Left ventricle myocardium inferior (tissue), 1 donor: ENCODE results near the gene PACSIN2. TPM values are rescaled to one million over a fixed set of nuclear protein-coding genes. Genes with fewer than 3 reads are reported as not detected.
"Not testable (repeated sequence)": the region's sequence is repeated elsewhere in the genome, so short reads cannot be mapped to it uniquely, and the experiment has no call there.

Experiments
- DNase-seq: peaks from one replicate; pipeline ENCODE4 v3.0.0-alpha.2; 2020
- H3K27ac ChIP-seq: fragments of 200-600 bp; replicated peaks from 2 replicates; pipeline ENCODE4 v1.8.0; 2021
- H3K27me3 ChIP-seq: fragments of 200-600 bp; 2 replicates; pipeline ENCODE4 v1.8.0; 2021; ENCODE audit warnings: low read depth
- H3K36me3 ChIP-seq: fragments of 200-600 bp; 2 replicates; pipeline ENCODE4 v1.8.0; 2021
- H3K4me1 ChIP-seq: fragments of 200-600 bp; 2 replicates; pipeline ENCODE4 v1.8.0; 2021
- H3K4me3 ChIP-seq: fragments of 200-600 bp; 2 replicates; pipeline ENCODE4 v1.8.0; 2021; ENCODE audit warnings: mild to moderate bottlenecking, moderate library complexity
- H3K9me3 ChIP-seq: fragments of 200-600 bp; replicated peaks from 2 replicates; pipeline ENCODE4 v1.8.0; 2021
- CTCF ChIP-seq: fragments of 200-600 bp; IDR thresholded peaks from 2 replicates; pipeline ENCODE4 v1.8.0; 2021; ENCODE audit warnings: antibody characterized with exemption, mild to moderate bottlenecking, borderline replicate concordance
- intact Hi-C: fragments of 100-400 bp; cut with micrococcal nuclease; formaldehyde crosslinking; loops from one replicate; pipeline ENCODE4 v1.11.0; 2022
- total RNA-seq: library from RNA; stranded (reverse); fragmentation: NEBNext Ultra II Directional; extraction: Animal tissue kit (Norgen Biotek cat#: 25700); gene quantifications from one replicate; pipeline ENCODE4 v1.2.1, GENCODE V29; 2021
- donor health status: DM: no; HTN: yes; CAD: no; lungs with severe emphysema.

Gene PACSIN2
- total RNA-seq, 1 donor from 2014 or later, result 64.8 TPM

DNA sequence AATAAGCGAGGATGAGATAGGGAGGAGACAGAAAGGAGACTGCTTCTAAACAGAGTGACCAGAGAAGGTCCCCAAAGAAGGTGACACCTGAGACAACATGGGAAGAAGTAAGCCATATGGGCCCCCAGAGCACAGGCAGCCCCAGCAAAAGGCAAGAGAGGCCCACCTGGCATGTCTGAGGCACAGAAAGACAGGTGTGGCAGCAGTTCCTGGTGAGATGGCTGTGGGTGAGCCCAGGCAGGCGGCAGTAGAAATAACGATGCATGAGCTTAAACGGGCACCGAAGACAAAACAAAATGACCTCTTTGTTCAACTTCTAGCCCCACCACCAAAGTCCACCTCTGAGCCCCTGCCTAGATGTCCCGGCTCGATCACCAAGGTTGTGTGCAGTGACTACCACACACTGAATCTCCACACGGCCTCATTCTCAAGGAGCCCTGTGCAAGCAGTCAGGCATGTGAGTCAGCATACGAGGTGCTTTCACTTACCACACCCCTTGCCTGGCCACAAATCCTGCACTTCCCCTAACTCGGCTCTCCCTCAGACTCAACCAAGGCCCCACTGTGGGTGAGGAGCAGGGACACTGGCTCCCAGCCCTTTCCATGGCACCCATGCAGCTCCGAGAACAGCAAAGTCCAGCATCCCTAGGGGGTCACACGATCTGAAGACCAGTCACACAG lies 77.6 kb downstream of the PACSIN2 start:
- Histone ChIP-seq H3K36me3 (no peaks in the 10 kb centered on the region), H3K4me3 (no peak overlapping the region), H3K27ac (peak overlapping the region; percentile 95), H3K9me3 (no peaks in the 10 kb centered on the region), H3K27me3 (no peaks in the 10 kb centered on the region), H3K4me1 (peaks cover 91% of the 10 kb centered on the region)
- intact Hi-C loops, result no loop called here
- DNase-seq, result no peak
- no peak for TF ChIP-seq CTCF

GRCh38 chr22:42936680-42937079 lies 78.3 kb downstream of the PACSIN2 start:
- DNase-seq, H3K27me3 ChIP-seq, H3K36me3 ChIP-seq, H3K9me3 ChIP-seq, intact Hi-C loops, H3K4me3 ChIP-seq: not testable (repeated sequence)
- Histone ChIP-seq H3K27ac (peak overlapping the region; percentile 95), H3K4me1 (peaks cover 93% of the 10 kb centered on the region)

DNA sequence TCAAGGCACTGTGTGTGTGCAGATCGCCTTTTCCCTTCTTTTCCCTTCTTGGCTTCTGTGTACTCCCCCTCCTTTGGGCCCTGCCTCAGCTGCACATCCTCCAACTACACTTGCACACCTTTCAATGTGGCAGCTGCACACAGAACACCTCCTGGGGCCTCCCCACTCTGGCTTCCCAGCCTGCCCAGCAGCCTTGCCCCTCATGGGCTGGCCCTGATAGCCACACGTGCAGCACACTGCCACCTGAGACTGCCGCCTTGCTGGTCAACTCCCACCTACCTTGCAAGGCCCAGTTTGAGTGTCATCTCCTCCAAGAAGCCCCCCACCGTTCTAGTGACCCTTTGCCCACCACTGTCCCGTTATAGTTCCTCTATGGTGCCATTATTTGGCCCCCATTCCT lies 80.6 kb downstream of the PACSIN2 start:
- DNase-seq, result no peak
- peaks cover 100% of the 10 kb centered on the region for H3K4me1 ChIP-seq
- no peaks in the 10 kb centered on the region for H3K27me3 ChIP-seq
- TF ChIP-seq CTCF, result no peak
- H3K4me3 ChIP-seq, result peak overlapping the region; percentile 41
- H3K27ac ChIP-seq, result peak overlapping the region; percentile 95
- intact Hi-C loops, result no loop called here
- H3K9me3 ChIP-seq, result no peaks in the 10 kb centered on the region
- H3K36me3 ChIP-seq, result no peaks in the 10 kb centered on the region

DNA sequence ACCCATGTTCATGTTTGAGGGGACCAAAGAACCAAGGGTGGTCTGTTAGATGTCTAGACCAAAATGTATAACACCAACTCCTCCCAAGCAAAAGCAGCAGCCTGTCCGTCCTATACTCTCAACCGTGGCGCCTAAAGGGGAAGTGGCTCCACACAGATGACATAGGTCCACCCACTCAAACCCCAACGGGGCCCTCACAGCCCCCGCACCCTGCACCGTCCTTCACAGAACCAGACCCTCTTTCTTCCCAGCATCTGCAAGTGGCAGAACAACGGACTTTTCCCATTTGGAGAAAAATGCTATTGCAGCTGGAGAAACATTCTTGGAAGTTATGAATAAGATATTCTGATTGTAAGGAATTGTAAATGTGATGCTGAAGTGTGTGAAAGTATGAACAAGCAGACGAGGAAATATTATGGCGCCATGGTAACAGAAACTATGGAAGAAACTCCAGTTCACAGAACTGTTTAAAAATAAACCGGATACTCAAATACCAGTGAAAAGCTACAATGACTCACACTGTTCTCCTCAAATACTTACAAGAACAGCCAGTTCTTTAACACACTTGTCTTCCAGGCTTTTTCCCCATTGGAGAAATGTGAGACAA lies 81.4 kb downstream of the PACSIN2 start:
- H3K36me3 ChIP-seq, result no peaks in the 10 kb centered on the region
- no peak for DNase-seq
- peak overlapping the region; percentile 41 for H3K4me3 ChIP-seq
- no peak for TF ChIP-seq CTCF
- no peaks in the 10 kb centered on the region for H3K9me3 ChIP-seq
- H3K27me3 ChIP-seq, result no peaks in the 10 kb centered on the region
- peaks cover 100% of the 10 kb centered on the region for H3K4me1 ChIP-seq
- peak overlapping the region; percentile 95 for H3K27ac ChIP-seq
- intact Hi-C loops, result no loop called here

DNA sequence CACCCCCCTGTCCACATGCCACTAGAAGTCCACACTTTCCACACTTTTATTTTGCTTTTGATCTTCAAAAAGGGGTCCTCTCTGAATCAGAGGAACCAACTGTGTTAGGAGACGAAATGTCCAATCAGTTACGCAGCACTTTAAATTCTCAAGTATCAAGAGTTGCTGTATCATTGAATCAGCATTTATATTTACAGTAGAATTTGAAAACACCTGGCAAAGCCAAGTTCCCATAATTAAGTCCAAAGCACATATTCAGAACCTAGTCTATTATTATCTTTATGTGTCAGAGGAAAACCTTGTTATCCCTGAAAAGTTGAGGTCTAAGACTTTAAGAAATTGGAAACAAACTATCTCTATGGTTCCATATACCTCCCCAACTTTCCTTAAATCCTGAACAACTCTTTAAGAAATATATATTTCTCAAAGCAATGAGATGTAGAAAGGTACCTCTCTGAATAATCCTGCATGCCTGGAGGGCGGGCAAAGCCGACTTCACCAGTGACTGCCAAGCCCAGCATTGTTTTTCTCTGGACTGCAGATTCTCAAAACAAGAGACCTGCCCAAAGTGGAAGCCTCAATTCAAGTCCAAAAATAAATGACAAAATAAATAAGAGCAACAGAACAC lies 82.0 kb downstream of the PACSIN2 start:
- DNase-seq, result no peak
- intact Hi-C loops, result no loop called here
- no peaks in the 10 kb centered on the region for H3K9me3 ChIP-seq
- no peak for TF ChIP-seq CTCF
- peak overlapping the region; percentile 41 for H3K4me3 ChIP-seq
- no peaks in the 10 kb centered on the region for H3K27me3 ChIP-seq
- H3K36me3 ChIP-seq, result no peaks in the 10 kb centered on the region
- peaks cover 100% of the 10 kb centered on the region for H3K4me1 ChIP-seq
- peak overlapping the region; percentile 95 for H3K27ac ChIP-seq

DNA sequence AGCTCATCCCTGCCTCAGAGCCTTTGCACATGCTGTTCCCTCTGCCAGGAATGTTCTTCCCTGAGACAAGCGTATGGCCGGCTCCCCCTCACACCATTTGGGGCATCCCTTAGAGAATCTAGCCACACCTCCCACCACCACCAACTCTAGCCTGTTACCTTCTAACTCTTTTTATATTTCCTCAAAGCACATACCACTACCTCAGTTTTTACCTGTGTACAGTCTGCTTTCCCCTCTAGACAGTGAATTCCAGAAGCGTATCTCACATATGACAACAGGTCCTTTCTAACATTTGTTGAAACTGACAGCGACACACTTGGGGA lies 82.8 kb downstream of the PACSIN2 start:
- DNase-seq, result no peak
- Histone ChIP-seq H3K36me3 (no peaks in the 10 kb centered on the region), H3K4me1 (peaks cover 100% of the 10 kb centered on the region), H3K4me3 (peak overlapping the region; percentile 7), H3K27ac (peak overlapping the region; percentile 95), H3K27me3 (no peaks in the 10 kb centered on the region), H3K9me3 (no peaks in the 10 kb centered on the region)
- no peak for TF ChIP-seq CTCF
- intact Hi-C loops, result no loop called here
